Measurements from ENCODE around the gene COL4A2.
"Not testable (repeated sequence)": the region's sequence is repeated elsewhere in the genome, so short reads cannot be mapped to it uniquely, and the experiment has no call there.

COL4A2 gene

GRCh38 chr13:110524541-110525257, 217.6 kb downstream of the COL4A2 start:
- no peak for DNase-seq (ENCODE audit: low read depth in 2 of 3, low spot score in 1 of 3)

- DNase-seq (ENCODE audit: low read depth in 2 of 3, low spot score in 1 of 3) = no peak
Measured at GRCh38 chr13:110525328-110526319, 218.5 kb downstream of the COL4A2 start.

GRCh38 chr13:110528371-110528770, 221.3 kb downstream of the COL4A2 start:
- no peak for DNase-seq (ENCODE audit: low read depth in 2 of 3, low spot score in 1 of 3)

GRCh38 chr13:110528911-110529310, 221.8 kb downstream of the COL4A2 start:
- DNase-seq (ENCODE audit: low read depth in 2 of 3, low spot score in 1 of 3) = no peak

- DNase-seq (ENCODE audit: low read depth in 2 of 3, low spot score in 1 of 3) = no peak
Measured at GRCh38 chr13:110529522-110530311, 222.6 kb downstream of the COL4A2 start.

- DNase-seq (ENCODE audit: low read depth in 2 of 3, low spot score in 1 of 3) = no peak
Measured at GRCh38 chr13:110531100-110531499, 224.0 kb downstream of the COL4A2 start.

- DNase-seq (ENCODE audit: low read depth in 2 of 3, low spot score in 1 of 3) = no peak
Measured at GRCh38 chr13:110531671-110532083, 224.6 kb downstream of the COL4A2 start.

- DNase-seq (ENCODE audit: low read depth in 2 of 3, low spot score in 1 of 3) = not testable (repeated sequence)
Measured at GRCh38 chr13:110532258-110532657, 225.2 kb downstream of the COL4A2 start.

- no peak for DNase-seq (ENCODE audit: low read depth in 2 of 3, low spot score in 1 of 3)
Measured at GRCh38 chr13:110533771-110534670, 226.9 kb downstream of the COL4A2 start.

- DNase-seq (ENCODE audit: low read depth in 2 of 3, low spot score in 1 of 3) = no peak
Measured at GRCh38 chr13:110535526-110535925, 228.4 kb downstream of the COL4A2 start.

GRCh38 chr13:110536006-110536693, 229.1 kb downstream of the COL4A2 start:
- no peak for DNase-seq (ENCODE audit: low read depth in 2 of 3, low spot score in 1 of 3)

- DNase-seq (ENCODE audit: low read depth in 2 of 3, low spot score in 1 of 3) = no peak
Measured at GRCh38 chr13:110538632-110539031, 231.5 kb downstream of the COL4A2 start.

GRCh38 chr13:110539894-110540293, 232.8 kb downstream of the COL4A2 start:
- DNase-seq (ENCODE audit: low read depth in 2 of 3, low spot score in 1 of 3) = no peak

GRCh38 chr13:110540871-110541525, 233.9 kb downstream of the COL4A2 start:
- no peak for DNase-seq (ENCODE audit: low read depth in 2 of 3, low spot score in 1 of 3)

GRCh38 chr13:110541526-110541920, 234.4 kb downstream of the COL4A2 start:
- DNase-seq (ENCODE audit: low read depth in 2 of 3, low spot score in 1 of 3) = no peak

GRCh38 chr13:110542169-110542796, 235.2 kb downstream of the COL4A2 start:
- DNase-seq (ENCODE audit: low read depth in 2 of 3, low spot score in 1 of 3) = no peak

GRCh38 chr13:110546378-110546777, 239.3 kb downstream of the COL4A2 start:
- no peak for DNase-seq (ENCODE audit: low read depth in 2 of 3, low spot score in 1 of 3)

- no peak for DNase-seq (ENCODE audit: low read depth in 2 of 3, low spot score in 1 of 3)
Measured at GRCh38 chr13:110546926-110547325, 239.8 kb downstream of the COL4A2 start.
